Vagina (tissue), 2 donors: ENCODE results near the gene NEO1. TPM values are rescaled to one million over a fixed set of nuclear protein-coding genes. Genes with fewer than 3 reads are reported as not detected.

Experiments
- DNase-seq, 2 donors: peaks; one replicate each; pipeline ENCODE4 v3.0.0-alpha.2; 2017; ENCODE audit errors: extremely low spot score in 2 of 2
- H3K27ac ChIP-seq: fragments of 200-600 bp; sonication (generic); one replicate; pipeline ENCODE4 v1.5.1; 2019
- H3K27me3 ChIP-seq: fragments of 200-600 bp; sonication (generic); one replicate; pipeline ENCODE4 v1.5.1; 2019
- H3K36me3 ChIP-seq, 2 donors: fragments of 200-600 bp; sonication (generic); one replicate each; pipeline ENCODE4 v1.5.1; 2017 to 2019
- H3K4me1 ChIP-seq: fragments of 200-600 bp; sonication (generic); one replicate; pipeline ENCODE4 v1.5.1; 2019
- H3K4me3 ChIP-seq, 2 donors: fragments of 200-600 bp; sonication (generic); 1 replicate in 1 of 2; 2 replicates in 1 of 2; pipeline ENCODE4 v1.5.1; 2016 to 2019
- H3K9me3 ChIP-seq: fragments of 200-600 bp; sonication (generic); one replicate; pipeline ENCODE4 v1.5.1; 2019
- CTCF ChIP-seq, 3 experiments: fragments of 450-650 bp in 2 of 3; fragments of 200-600 bp in 1 of 3; sonication (generic) in 1 of 3; IDR thresholded peaks; one replicate each; pipeline ENCODE4 v1.5.1; 2017 to 2019; ENCODE audit warnings: antibody characterized with exemption in 3 of 3, mild to moderate bottlenecking in 2 of 3, moderate library complexity in 2 of 3
- POLR2A ChIP-seq, 2 donors: fragments of 450-650 bp; IDR thresholded peaks; one replicate each; pipeline ENCODE4 v1.6.1; 2017; ENCODE audit warnings: antibody characterized with exemption in 2 of 2, mild to moderate bottlenecking in 2 of 2, moderate library complexity in 2 of 2
- POLR2AphosphoS5 ChIP-seq, 2 donors: sonication (generic); formaldehyde crosslinking; IDR thresholded peaks; one replicate each; pipeline ENCODE4 v1.9.0; 2017; ENCODE audit warnings: antibody characterized with exemption in 2 of 2, mild to moderate bottlenecking in 2 of 2, low read depth in 1 of 2; ENCODE audit not compliant: insufficient read depth in 1 of 2
- intact Hi-C: fragments of 100-400 bp; cut with DNase I; formaldehyde crosslinking; loops from one replicate; pipeline ENCODE4 v1.15.1; 2023
- total RNA-seq: library from RNA; depleted of rRNA; stranded (reverse); fragments of >200 nt; gene quantifications from one replicate; pipeline ENCODE4 v1.2.3, GENCODE V29; 2016

The NEO1 gene
- total RNA-seq, 1 donor from 2014 or later = 21.9 TPM

- no peak for DNase-seq
- no peak overlapping the region for H3K27ac ChIP-seq
- H3K4me1 ChIP-seq = no peaks in the 10 kb centered on the region
- intact Hi-C loops = no loop called here
- H3K9me3 ChIP-seq = no peaks in the 10 kb centered on the region
- H3K4me3 ChIP-seq = no peak overlapping the region
- H3K36me3 ChIP-seq = no peaks in the 10 kb centered on the region
- H3K27me3 ChIP-seq = no peaks in the 10 kb centered on the region
- no peak for TF ChIP-seq POLR2A (IDR thresholded peaks at IDR 0.05)
- TF ChIP-seq CTCF (IDR thresholded peaks at IDR 0.05) = no peak
- TF ChIP-seq POLR2AphosphoS5 (IDR thresholded peaks at IDR 0.05; ENCODE audit: insufficient read depth in 1 of 2, low read depth in 1 of 2) = no peak
Measured at GRCh38 chr15:73338058-73338457, 285.8 kb downstream of the NEO1 start.

GRCh38 chr15:73338606-73339374 lies 286.5 kb downstream of the NEO1 start:
- TF ChIP-seq POLR2AphosphoS5 (IDR thresholded peaks at IDR 0.05; ENCODE audit: insufficient read depth in 1 of 2, low read depth in 1 of 2) (no peak), POLR2A (IDR thresholded peaks at IDR 0.05) (no peak), CTCF (IDR thresholded peaks at IDR 0.05) (no peak)
- Histone ChIP-seq H3K4me1 (no peaks in the 10 kb centered on the region), H3K27ac (no peak overlapping the region), H3K36me3 (no peaks in the 10 kb centered on the region), H3K27me3 (no peaks in the 10 kb centered on the region), H3K9me3 (no peaks in the 10 kb centered on the region), H3K4me3 (no peak overlapping the region)
- DNase-seq = no peak
- intact Hi-C loops = no loop called here

- TF ChIP-seq POLR2AphosphoS5 (IDR thresholded peaks at IDR 0.05; ENCODE audit: insufficient read depth in 1 of 2, low read depth in 1 of 2) (no peak), POLR2A (IDR thresholded peaks at IDR 0.05) (no peak), CTCF (IDR thresholded peaks at IDR 0.05) (no peak)
- no peak for DNase-seq
- H3K27me3 ChIP-seq = no peaks in the 10 kb centered on the region
- no peak overlapping the region for H3K27ac ChIP-seq
- no peak overlapping the region for H3K4me3 ChIP-seq
- H3K4me1 ChIP-seq = no peaks in the 10 kb centered on the region
- intact Hi-C loops = no loop called here
- no peaks in the 10 kb centered on the region for H3K36me3 ChIP-seq
- H3K9me3 ChIP-seq = no peaks in the 10 kb centered on the region
Measured at GRCh38 chr15:73340502-73341192, 288.4 kb downstream of the NEO1 start.

GRCh38 chr15:73341886-73342600 lies 289.8 kb downstream of the NEO1 start:
- intact Hi-C loops = no loop called here
- no peak for DNase-seq
- H3K27me3 ChIP-seq = no peaks in the 10 kb centered on the region
- H3K9me3 ChIP-seq = no peaks in the 10 kb centered on the region
- TF ChIP-seq CTCF (IDR thresholded peaks at IDR 0.05) (no peak), POLR2AphosphoS5 (IDR thresholded peaks at IDR 0.05; ENCODE audit: insufficient read depth in 1 of 2, low read depth in 1 of 2) (no peak), POLR2A (IDR thresholded peaks at IDR 0.05) (no peak)
- no peak overlapping the region for H3K4me3 ChIP-seq
- no peak overlapping the region for H3K27ac ChIP-seq
- no peaks in the 10 kb centered on the region for H3K4me1 ChIP-seq
- no peaks in the 10 kb centered on the region for H3K36me3 ChIP-seq
